ENCODE data around the gene PTMA.

PTMA gene

DNA sequence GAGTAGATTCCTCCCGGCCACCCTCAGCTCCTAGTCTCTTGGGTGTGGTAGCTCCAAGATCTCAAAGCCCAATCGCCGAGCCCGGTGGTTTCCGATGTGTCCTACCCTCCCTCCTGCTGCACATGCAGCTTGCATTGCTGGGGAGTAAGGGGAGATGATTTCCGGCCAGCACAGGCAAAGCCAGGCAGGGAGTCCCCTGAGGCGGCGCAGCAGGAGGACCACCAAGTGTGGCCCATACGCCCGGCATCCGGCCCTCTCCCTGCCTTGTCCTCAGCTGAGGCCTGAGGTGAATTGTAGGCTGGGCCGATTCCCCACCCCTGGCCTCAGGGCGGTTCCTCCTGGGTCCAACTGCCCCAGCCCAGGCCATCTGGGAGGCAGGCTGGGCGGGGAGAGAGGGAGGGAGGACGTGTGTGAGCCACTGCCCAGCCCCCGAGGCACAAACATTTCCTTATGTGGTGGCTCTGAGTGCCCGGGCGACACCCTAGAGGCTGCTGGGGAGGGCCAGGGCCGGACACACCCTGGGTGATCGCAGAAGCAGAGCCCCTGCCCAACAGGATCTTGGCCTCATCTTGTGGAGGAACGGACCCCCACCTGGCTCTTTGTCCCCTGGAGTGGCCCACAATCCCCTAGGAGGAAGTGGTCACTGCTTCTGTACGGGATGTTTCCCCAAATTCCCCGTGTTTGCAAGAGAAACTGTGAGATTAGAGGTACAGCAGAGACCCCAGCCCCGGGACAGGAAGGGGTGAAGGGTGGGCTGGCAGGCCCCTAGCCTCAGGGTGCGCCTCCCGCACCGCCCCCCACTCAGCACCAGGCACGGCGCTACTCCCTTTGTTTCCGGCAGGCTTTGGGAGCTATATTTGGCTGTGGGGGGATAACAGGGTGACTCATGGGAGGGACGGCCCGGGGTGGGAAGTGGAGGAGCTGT lies 41.9 kb upstream of the PTMA start:
- no peaks in the 10 kb centered on the region for H3K9me3 ChIP-seq (ENCODE audit: control insufficient read depth, low read depth, low read length)
- H3K27me3 ChIP-seq (ENCODE audit: control insufficient read depth, insufficient read depth, low read length), result peaks cover 1% of the 10 kb centered on the region
- H3K9ac ChIP-seq (ENCODE audit: low read length), result peak overlapping the region; percentile 79
- peak overlapping the region; percentile 87 for H3K27ac ChIP-seq (ENCODE audit: low read length)
- peaks cover 29% of the 10 kb centered on the region for H3K4me1 ChIP-seq (ENCODE audit: control insufficient read depth, low read depth, low read length)
- no peaks in the 10 kb centered on the region for H3K36me3 ChIP-seq (ENCODE audit: control insufficient read depth, low read depth, low read length)
- peak overlapping the region; percentile 46 for H3K4me3 ChIP-seq (ENCODE audit: low read length)

DNA sequence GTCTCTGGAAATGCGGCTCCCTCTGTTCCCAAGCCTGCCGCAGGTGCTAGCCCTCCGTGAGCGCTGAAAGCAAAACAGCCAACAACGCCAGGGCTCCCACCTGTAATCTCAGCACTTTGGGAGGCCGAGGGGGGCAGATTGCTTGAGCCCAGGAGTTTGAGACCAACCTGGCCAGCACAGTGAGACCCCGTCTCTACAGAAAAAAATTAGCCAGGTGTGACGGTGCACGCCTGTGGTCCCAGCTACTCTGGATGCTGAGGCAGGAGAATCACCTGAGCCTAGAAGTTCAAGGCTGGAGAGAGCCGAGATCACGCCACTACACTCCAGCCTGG lies 41.3 kb upstream of the PTMA start:
- no peaks in the 10 kb centered on the region for H3K36me3 ChIP-seq (ENCODE audit: control insufficient read depth, low read depth, low read length)
- peak overlapping the region; percentile 87 for H3K27ac ChIP-seq (ENCODE audit: low read length)
- no peaks in the 10 kb centered on the region for H3K27me3 ChIP-seq (ENCODE audit: control insufficient read depth, insufficient read depth, low read length)
- H3K4me1 ChIP-seq (ENCODE audit: control insufficient read depth, low read depth, low read length), result peaks cover 30% of the 10 kb centered on the region
- H3K9me3 ChIP-seq (ENCODE audit: control insufficient read depth, low read depth, low read length), result no peaks in the 10 kb centered on the region
- H3K4me3 ChIP-seq (ENCODE audit: low read length), result peak overlapping the region; percentile 46
- H3K9ac ChIP-seq (ENCODE audit: low read length), result peak overlapping the region; percentile 79

DNA sequence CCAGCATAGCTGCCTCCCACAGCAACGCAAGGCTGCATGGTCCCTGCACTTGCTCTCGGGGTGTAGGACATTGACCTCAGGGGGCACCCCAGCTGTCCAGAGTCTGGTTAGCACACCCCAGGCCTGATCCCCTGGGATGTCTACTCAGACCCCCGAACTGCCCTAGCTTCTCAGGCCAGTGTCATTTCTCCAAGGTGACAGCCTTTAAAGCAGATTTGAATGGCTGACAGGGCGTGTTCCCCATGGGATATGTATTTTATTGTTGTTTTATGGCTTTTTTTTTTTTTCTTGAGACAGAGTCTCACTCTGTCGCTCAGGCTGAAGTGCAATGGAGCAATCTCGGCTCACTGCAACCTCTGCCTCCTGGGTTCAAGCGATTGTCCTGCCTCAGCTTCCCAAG lies 40.8 kb upstream of the PTMA start:
- no peak overlapping the region for H3K4me3 ChIP-seq (ENCODE audit: low read length)
- H3K4me1 ChIP-seq (ENCODE audit: control insufficient read depth, low read depth, low read length), result peaks cover 30% of the 10 kb centered on the region
- no peaks in the 10 kb centered on the region for H3K36me3 ChIP-seq (ENCODE audit: control insufficient read depth, low read depth, low read length)
- H3K9me3 ChIP-seq (ENCODE audit: control insufficient read depth, low read depth, low read length), result no peaks in the 10 kb centered on the region
- H3K27me3 ChIP-seq (ENCODE audit: control insufficient read depth, insufficient read depth, low read length), result no peaks in the 10 kb centered on the region
- H3K27ac ChIP-seq (ENCODE audit: low read length), result no peak overlapping the region
- peak overlapping the region; percentile 79 for H3K9ac ChIP-seq (ENCODE audit: low read length)

DNA sequence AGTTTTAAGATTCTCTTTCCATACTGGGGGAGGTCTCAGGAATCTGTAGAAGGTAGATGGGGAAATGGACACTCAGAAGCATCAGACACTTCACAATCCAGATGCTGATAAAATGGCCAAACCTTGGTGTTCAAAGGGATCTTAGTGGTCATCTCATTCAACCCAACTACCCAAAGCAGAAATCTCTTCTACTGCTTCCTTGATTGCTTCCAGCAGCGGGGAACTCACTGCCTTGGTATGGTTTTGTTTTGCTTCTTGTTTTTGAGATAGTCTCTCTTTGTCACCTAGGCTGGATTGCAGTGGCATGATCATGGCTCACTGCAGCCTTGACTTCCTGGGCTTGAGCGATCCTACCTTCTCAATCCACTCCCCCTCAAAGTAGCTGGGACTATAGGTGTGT lies 39.3 kb upstream of the PTMA start:
- Histone ChIP-seq H3K27me3 (ENCODE audit: control insufficient read depth, insufficient read depth, low read length) (no peaks in the 10 kb centered on the region), H3K27ac (ENCODE audit: low read length) (no peak overlapping the region), H3K9me3 (ENCODE audit: control insufficient read depth, low read depth, low read length) (no peaks in the 10 kb centered on the region), H3K9ac (ENCODE audit: low read length) (no peak overlapping the region), H3K4me1 (ENCODE audit: control insufficient read depth, low read depth, low read length) (peaks cover 25% of the 10 kb centered on the region), H3K36me3 (ENCODE audit: control insufficient read depth, low read depth, low read length) (no peaks in the 10 kb centered on the region), H3K4me3 (ENCODE audit: low read length) (no peak overlapping the region)

DNA sequence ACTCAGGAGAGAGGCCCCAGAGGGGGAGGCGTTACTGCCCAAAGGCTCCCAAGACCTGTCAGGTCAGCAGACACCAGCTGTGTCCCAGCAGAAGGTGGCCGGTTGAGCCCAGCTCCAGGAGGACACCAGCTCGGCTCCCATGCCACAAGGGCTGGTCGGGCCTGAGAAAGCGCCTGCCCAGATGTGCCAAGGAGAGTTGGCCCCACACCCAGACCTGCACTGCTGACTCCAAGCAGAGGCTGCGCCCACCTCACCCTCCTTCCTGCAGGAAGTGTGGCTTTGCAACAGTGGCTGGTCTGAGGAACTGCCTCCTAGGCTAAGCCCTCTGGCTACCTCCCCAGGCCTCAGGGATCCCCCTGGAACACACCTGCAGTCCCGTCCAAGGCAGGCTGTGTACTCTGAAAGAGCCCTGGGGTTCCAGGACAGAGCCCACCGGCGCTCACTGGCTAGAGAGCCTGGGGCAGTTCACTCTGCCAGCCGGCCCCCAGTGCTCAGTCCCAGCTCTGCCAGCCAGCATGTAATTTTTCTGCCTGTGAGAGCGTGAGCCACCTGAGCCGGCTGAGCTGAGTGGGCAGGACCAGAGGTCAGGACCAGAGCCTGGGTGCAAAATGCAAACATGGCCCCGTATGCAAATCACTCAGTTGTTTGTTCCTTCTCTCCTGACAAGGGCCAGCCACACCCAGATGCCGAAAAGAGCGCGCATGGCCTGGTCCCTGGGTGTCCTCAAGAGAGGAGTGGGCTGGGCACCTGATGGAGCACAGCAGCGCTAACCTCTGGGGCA lies 36.9 kb upstream of the PTMA start:
- peaks cover 30% of the 10 kb centered on the region for H3K4me1 ChIP-seq (ENCODE audit: control insufficient read depth, low read depth, low read length)
- peak overlapping the region; percentile 11 for H3K9ac ChIP-seq (ENCODE audit: low read length)
- no peak overlapping the region for H3K27ac ChIP-seq (ENCODE audit: low read length)
- H3K4me3 ChIP-seq (ENCODE audit: low read length), result no peak overlapping the region
- H3K36me3 ChIP-seq (ENCODE audit: control insufficient read depth, low read depth, low read length), result no peaks in the 10 kb centered on the region
- no peaks in the 10 kb centered on the region for H3K27me3 ChIP-seq (ENCODE audit: control insufficient read depth, insufficient read depth, low read length)
- no peaks in the 10 kb centered on the region for H3K9me3 ChIP-seq (ENCODE audit: control insufficient read depth, low read depth, low read length)

DNA sequence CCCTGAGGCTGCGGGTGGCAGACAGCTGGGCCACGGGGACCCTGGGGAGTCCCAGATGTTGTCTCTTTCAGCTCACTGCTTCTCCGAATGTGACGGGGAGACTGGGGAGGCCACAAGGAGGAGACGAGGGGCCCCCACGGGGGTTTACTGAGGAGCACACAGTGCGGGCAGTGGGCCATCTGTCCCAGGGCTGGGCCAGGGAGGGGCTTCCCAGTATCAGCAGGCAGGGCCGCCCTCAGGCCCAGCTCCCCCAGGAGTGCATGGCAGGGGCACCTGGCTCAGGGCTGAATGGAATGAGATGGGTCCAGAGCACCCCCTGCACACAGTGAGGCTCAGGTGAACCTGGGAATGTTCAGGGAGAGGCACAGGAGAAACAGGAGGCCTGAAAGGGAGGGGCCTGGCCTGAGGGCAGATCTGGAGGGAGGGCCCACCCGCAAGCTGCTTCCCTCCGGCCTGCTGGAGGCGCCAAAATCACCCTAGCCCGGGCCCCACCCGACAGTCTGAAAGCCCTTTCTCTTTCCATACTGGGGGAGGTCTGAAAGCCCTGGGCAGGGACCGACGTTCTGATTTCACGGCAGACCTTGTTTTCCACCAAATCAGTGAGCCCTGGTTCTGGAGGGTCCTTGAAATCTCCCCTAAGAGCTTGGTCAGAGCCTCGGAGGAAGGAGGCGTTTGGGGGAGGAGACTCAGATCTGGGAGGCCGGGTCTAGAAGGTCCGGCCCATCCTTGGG lies 35.5 kb upstream of the PTMA start:
- Histone ChIP-seq H3K27me3 (ENCODE audit: control insufficient read depth, insufficient read depth, low read length) (no peaks in the 10 kb centered on the region), H3K4me1 (ENCODE audit: control insufficient read depth, low read depth, low read length) (peaks cover 22% of the 10 kb centered on the region), H3K9ac (ENCODE audit: low read length) (peak overlapping the region; percentile 73), H3K36me3 (ENCODE audit: control insufficient read depth, low read depth, low read length) (no peaks in the 10 kb centered on the region), H3K9me3 (ENCODE audit: control insufficient read depth, low read depth, low read length) (no peaks in the 10 kb centered on the region), H3K27ac (ENCODE audit: low read length) (peak overlapping the region; percentile 81), H3K4me3 (ENCODE audit: low read length) (peak overlapping the region; percentile 65)

DNA sequence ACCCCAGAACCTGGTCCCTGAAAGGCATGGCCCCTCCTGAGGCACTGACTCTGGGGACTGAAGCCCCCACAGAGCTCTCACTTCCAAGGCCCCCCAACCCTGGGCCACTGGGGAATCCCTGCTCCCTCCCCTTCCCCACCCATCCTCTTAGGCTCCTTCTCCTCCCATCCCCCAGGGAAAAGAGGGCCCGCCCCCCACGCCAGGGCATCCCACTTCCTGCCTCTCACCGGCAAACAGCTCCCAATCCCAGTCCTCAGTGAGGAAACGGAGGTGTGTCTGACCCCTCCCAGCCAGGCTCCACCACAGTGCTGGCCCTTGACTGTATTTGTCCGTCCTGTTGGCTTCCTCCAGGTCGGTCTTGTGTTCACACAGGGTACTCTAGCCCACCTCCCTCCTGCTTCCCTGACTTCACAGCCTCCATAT lies 35.0 kb upstream of the PTMA start:
- H3K9me3 ChIP-seq (ENCODE audit: control insufficient read depth, low read depth, low read length), result no peaks in the 10 kb centered on the region
- peaks cover 22% of the 10 kb centered on the region for H3K4me1 ChIP-seq (ENCODE audit: control insufficient read depth, low read depth, low read length)
- no peaks in the 10 kb centered on the region for H3K27me3 ChIP-seq (ENCODE audit: control insufficient read depth, insufficient read depth, low read length)
- H3K4me3 ChIP-seq (ENCODE audit: low read length), result peak overlapping the region; percentile 65
- no peaks in the 10 kb centered on the region for H3K36me3 ChIP-seq (ENCODE audit: control insufficient read depth, low read depth, low read length)
- peak overlapping the region; percentile 73 for H3K9ac ChIP-seq (ENCODE audit: low read length)
- H3K27ac ChIP-seq (ENCODE audit: low read length), result peak overlapping the region; percentile 81

DNA sequence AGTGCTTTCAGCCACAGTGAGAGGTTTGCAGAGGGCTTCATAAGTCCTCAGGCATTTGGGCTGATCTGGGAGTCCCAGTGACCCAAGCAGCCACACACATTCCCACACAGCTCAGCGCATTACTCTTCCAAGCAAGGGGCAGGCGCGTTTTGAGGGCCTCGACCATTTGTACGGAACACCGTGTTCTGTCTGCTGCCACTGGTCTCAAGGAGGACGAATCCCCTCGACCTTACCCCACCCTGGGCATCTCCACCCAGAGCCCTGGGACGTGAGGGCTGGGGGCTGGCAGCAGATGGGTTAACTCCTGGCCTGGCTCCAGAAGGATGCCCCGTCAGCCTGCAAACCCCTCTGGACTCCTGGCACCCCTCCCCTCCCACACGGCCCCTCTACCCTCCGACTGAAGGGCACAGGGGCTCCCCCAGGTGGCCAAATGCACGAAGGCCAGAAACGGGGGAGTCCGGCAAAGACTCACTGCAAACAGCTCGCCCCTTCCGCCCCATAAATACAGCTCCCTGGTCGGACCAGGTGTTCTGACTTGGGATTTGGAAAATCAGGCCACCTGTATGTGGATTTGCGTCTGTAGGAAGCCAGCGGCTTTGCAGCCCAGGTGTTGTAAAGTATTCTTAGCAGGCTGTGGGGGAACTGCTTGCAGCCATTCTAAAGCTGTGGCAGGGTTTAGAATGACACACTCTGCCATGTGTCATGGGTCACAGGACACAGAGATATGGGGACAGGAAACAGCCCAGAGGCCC lies 33.6 kb upstream of the PTMA start:
- Histone ChIP-seq H3K4me3 (ENCODE audit: low read length) (no peak overlapping the region), H3K9me3 (ENCODE audit: control insufficient read depth, low read depth, low read length) (no peaks in the 10 kb centered on the region), H3K36me3 (ENCODE audit: control insufficient read depth, low read depth, low read length) (no peaks in the 10 kb centered on the region), H3K27ac (ENCODE audit: low read length) (no peak overlapping the region), H3K9ac (ENCODE audit: low read length) (no peak overlapping the region), H3K27me3 (ENCODE audit: control insufficient read depth, insufficient read depth, low read length) (no peaks in the 10 kb centered on the region), H3K4me1 (ENCODE audit: control insufficient read depth, low read depth, low read length) (peaks cover 23% of the 10 kb centered on the region)

GRCh38 chr2:231676243-231676642 lies 32.1 kb upstream of the PTMA start:
- H3K4me1 ChIP-seq (ENCODE audit: control insufficient read depth, low read depth, low read length), result peaks cover 29% of the 10 kb centered on the region
- H3K36me3 ChIP-seq (ENCODE audit: control insufficient read depth, low read depth, low read length), result no peaks in the 10 kb centered on the region
- H3K27ac ChIP-seq (ENCODE audit: low read length), result no peak overlapping the region
- no peaks in the 10 kb centered on the region for H3K9me3 ChIP-seq (ENCODE audit: control insufficient read depth, low read depth, low read length)
- no peak overlapping the region for H3K4me3 ChIP-seq (ENCODE audit: low read length)
- no peak overlapping the region for H3K9ac ChIP-seq (ENCODE audit: low read length)
- no peaks in the 10 kb centered on the region for H3K27me3 ChIP-seq (ENCODE audit: control insufficient read depth, insufficient read depth, low read length)

- Histone ChIP-seq H3K4me3 (ENCODE audit: low read length) (no peak overlapping the region), H3K36me3 (ENCODE audit: control insufficient read depth, low read depth, low read length) (no peaks in the 10 kb centered on the region), H3K9ac (ENCODE audit: low read length) (no peak overlapping the region), H3K4me1 (ENCODE audit: control insufficient read depth, low read depth, low read length) (peaks cover 32% of the 10 kb centered on the region), H3K9me3 (ENCODE audit: control insufficient read depth, low read depth, low read length) (no peaks in the 10 kb centered on the region), H3K27ac (ENCODE audit: low read length) (no peak overlapping the region), H3K27me3 (ENCODE audit: control insufficient read depth, insufficient read depth, low read length) (no peaks in the 10 kb centered on the region)
Measured at GRCh38 chr2:231677632-231678104, 30.7 kb upstream of the PTMA start.

DNA sequence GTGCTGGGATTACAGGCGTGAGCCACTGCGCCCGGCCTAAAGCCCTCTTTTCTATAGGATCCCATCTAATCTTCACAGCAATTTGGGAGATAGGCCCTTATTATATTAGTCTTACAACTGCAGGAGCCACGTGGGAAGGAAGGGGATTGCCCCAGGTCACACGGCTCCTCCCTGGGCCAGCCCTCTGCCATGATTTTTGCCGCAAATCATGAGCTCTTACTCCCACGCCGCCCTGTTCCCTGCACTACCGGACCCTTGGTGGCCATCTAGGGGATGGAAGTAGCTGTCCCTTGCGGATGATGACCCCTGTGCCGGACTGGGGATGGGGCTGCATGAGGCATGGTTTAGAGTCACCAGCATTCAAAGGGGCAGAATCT lies 28.4 kb upstream of the PTMA start:
- H3K27me3 ChIP-seq (ENCODE audit: control insufficient read depth, insufficient read depth, low read length), result no peaks in the 10 kb centered on the region
- peak overlapping the region; percentile 70 for H3K4me3 ChIP-seq (ENCODE audit: low read length)
- peak overlapping the region; percentile 98 for H3K27ac ChIP-seq (ENCODE audit: low read length)
- H3K9ac ChIP-seq (ENCODE audit: low read length), result peak overlapping the region; percentile 95
- H3K4me1 ChIP-seq (ENCODE audit: control insufficient read depth, low read depth, low read length), result peaks cover 24% of the 10 kb centered on the region
- H3K9me3 ChIP-seq (ENCODE audit: control insufficient read depth, low read depth, low read length), result no peaks in the 10 kb centered on the region
- H3K36me3 ChIP-seq (ENCODE audit: control insufficient read depth, low read depth, low read length), result no peaks in the 10 kb centered on the region
